NCI-H2171 (cell line): Measurements from ENCODE around the gene DUOX2.
A peak's percentile ranks its signal among the peaks of the same experiment; 100 is the strongest.
"Not testable (repeated sequence)": the region's sequence is repeated elsewhere in the genome, so short reads cannot be mapped to it uniquely, and the experiment has no call there.

Experiments used
- DNase-seq: peaks from one replicate; lab custom pipeline; 2025; lab: John Stamatoyannopoulos, UW

The DUOX2 gene

GRCh38 chr15:45138814-45139765 is 25.1 kb upstream of the DUOX2 start:
- DNase-seq = no peak

GRCh38 chr15:45137703-45138102 is 23.7 kb upstream of the DUOX2 start:
- DNase-seq = no peak

GRCh38 chr15:45136378-45136764 is 22.4 kb upstream of the DUOX2 start:
- no peak for DNase-seq

DNA sequence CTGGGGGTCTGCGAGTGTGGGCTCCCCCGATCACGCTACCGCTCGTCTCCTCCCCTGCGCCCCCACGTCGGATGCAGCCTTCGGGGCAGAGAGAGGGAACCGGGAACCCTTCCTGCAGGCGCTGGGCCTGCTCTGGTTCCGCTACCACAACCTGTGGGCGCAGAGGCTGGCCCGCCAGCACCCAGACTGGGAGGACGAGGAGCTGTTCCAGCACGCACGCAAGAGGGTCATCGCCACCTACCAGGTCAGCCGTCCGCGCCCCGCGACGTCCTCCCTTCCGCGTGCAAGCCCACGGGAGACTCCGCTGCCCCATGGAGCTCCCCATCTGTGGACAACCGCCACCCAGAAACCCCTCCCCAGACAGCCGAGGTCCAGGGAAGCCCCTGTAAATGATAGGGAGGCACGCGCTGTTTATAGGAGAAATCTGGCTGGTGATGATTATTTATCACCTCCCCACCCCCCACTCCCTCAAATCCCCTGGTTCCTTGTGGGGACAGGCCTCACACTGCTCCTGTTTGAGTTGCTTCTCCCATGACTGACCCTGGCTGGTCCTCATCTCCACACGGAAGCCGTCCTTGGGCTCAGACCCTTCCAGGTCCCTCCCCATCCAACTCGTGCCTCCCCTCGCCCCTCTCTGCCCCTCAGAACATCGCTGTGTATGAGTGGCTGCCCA is 21.9 kb upstream of the DUOX2 start:
- DNase-seq = not testable (repeated sequence)

DNA sequence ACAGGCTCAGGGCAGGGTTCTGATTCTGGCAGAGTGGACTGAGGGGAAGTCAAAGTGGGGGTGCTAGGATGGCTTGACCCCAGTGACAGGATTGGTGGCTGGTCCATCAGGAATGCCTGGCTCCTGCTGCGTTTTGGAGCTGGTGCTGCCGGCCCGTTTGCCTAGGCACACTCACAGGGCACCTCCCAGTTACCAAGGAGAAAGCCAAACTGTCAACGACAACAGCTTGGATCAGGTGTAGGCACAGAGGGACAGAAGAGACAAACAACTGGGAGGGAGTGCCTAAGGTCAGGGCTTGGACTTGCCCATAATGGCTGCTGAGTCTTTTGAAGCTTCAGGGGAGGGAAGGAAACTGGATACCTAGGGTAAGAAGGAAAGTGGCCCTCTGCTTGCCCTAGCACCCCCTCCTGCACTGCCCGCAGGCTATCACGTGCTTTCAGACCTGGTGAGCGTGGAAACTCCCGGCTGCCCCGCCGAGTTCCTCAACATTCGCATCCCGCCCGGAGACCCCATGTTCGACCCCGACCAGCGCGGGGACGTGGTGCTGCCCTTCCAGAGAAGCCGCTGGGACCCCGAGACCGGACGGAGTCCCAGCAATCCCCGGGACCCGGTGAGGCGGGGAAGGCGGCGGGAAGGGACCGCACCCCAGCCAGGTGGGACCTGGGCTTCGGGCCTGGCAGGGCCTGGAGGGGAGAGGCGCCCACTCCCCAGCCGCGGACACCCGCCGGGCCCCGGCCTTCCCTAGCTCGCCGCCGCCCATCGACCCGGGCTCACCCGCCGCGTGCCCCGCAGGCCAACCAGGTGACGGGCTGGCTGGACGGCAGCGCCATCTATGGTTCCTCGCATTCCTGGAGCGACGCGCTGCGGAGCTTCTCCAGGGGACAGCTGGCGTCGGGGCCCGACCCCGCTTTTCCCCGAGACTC is 21.0 kb upstream of the DUOX2 start:
- DNase-seq = no peak

DNA sequence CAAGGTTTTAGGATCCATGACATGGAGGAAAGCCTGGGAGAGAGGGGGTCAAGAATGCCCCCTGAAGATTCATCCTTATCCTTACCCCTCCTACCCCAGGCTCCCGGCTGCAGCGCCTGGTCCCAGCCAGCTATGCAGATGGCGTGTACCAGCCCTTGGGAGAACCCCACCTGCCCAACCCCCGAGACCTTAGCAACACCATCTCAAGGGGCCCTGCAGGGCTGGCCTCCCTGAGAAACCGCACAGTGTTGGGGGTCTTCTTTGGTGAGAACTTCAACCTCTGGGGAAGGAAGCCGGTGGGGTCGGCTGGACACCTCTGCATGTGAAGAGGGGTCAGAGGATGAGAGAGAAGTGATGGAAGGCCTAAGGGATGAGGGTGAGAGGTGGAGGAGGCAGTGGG is 20.1 kb upstream of the DUOX2 start:
- no peak for DNase-seq

GRCh38 chr15:45133561-45133920 is 19.6 kb upstream of the DUOX2 start:
- DNase-seq = peak; percentile 55

DNA sequence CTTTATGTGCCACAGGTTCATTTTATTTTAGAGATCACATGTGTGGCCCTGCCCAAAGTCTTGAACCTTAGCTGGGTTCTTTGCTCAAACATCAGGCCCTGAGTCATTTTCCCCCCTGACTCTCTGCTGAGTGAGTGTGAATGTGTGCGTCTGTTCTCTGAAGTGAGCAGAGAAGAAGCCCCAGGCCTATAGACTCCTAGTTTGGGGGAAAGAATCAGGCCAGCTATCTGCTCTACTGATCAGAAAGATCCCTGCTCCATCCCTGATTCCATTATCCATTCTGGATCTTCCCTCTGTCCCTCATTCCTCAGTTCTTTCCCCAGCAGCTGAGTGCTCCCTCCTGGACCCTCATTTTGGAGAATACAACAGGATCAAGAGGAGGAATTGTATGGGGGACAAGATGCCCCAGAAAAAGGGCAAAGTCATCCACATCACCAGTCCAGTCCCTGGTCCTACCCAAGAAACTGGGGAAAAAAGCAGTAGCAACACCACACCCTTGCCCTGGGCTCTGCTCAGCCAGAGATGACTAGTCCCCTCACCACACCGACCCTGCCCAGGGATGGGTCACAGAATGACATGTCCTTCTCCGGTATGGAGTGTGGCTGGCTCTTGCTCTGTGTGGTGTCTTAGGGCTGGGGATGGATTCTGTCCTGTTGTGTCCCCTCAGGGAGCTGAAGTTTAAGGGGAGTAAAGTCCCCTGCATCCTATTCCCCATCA is 19.0 kb upstream of the DUOX2 start:
- no peak for DNase-seq

DNA sequence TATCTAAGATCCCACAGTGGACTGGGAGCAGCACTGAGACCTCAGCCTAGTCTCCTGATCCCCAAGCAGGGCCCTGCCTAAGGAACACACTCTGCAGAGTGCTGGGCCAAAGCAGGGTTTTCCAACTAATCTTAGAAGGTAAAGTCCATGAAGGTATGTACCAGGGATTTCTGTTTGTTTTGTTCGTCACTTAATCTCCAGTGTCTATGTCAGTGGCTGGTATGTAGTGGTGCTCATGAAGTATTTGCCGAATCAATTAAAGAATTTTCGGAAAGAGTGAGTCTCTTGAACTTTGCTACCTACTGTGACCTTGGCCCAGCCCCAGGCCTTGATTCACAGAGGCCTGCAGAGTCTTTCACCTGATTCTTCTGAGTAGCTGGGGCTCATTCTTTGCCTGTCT is 17.5 kb upstream of the DUOX2 start:
- no peak for DNase-seq

GRCh38 chr15:45130291-45131000 is 16.5 kb upstream of the DUOX2 start:
- DNase-seq = no peak

- DNase-seq = no peak
Measured at GRCh38 chr15:45129651-45130129, 15.7 kb upstream of the DUOX2 start, which contains the start of the genes DUOX1 and DUOXA1. Gene DUOX1, plus strand, starts transcription at chr15:45129994. Its CDS starts 1,973 bp downstream, at chr15:45131967. Gene DUOXA1, minus strand, starts transcription at chr15:45129879. Its CDS starts 6,865 bp downstream, at chr15:45123014.

DNA sequence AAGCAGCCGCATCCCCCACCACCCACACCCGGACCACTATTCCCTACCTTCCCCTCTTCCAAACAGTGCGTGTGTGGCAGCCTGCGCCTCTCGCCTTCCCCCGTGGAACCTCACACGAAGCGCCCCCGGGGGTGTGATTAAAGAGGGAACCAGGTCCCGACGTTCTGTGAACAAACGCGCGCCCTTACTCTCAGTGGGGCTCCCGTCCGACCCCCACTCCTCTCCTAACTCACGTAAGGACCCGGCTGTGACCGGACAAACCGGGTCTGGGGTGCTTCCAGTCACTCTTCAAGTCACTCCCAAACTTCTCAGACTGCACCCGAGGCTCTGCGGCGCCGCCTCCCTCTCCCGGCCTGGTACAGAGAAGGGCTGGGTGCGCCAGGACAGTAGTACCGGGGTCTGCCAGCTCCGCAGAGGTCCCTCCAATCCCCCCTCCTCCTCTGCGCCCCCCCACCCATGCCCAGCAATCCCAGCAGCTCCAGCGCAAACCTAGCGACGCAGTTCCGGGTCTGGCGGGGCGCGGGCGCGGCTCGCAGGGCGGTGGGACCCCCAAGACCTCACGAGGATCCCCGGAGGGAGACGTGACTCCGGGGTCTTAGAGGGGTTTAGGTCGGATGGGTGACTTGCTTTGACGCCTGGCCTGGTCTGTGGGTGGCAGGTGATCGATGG is 15.1 kb upstream of the DUOX2 start:
- no peak for DNase-seq

DNA sequence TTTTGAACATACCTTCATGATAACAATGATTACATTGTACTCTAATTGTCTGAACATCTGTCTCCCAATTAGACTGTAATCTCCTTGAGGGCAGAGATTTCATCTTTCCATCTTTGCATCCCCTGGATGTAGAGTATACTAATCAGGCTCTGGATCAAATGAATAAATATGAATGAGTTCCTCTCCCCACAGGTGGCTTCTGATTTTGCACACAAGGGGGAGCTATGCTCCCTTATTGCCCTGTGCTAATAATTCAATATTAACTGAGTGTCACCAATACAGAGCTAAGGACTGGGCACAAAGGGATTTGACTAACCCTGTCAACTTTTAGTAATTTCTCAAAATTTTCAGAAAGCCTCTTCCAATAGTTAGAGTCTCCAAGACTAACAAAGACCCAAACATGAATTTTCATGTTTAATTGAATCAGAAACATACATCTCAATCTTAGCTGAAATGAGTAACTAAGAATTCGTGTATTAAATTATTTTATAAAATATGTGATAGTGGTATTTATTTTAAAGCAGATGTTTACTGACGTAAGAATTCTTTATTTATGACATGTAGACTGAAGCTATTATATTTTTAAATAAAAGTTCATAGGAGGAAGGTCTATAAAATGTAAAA is 12.7 kb upstream of the DUOX2 start:
- peak; percentile 22 for DNase-seq

DNA sequence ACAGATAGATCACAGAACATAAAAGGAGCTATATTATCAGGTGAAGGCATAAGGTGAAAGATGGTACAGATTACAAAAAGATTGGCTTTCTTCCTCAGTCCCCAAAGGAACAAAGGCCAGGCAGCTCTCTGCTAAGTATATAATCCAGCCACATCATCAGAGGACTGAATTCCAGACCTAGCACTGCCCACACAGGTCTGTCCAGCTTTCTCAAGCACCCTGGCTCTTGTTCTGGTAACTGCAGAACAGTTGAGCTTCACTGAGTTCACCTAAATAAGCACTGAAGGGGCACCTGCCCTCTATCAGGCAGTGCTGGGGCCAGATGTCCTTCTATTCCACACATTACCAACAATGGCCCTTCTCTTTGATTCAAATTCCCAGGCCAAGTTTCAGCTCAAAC is 9.4 kb upstream of the DUOX2 start:
- no peak for DNase-seq

DNA sequence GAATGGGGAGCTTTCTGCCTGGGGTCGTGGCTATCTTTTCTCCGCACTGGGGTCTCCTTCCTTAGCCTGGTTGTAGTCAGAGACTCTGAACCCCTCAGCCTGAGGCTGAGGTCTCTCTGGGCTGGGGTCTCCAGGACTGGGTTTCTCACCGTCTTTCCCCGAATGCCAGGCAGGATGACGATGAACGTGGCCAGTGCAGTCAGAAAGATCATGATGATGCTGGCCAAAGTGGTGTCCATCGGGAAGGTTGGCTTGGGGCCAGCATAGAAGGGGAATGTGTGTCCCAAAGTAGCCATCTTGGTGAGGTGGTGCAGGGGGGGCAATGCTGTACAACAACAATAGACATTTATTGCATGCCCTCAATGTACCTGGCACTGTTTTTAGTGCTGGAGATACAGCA is 8.7 kb upstream of the DUOX2 start:
- DNase-seq = no peak

- no peak for DNase-seq
Measured at GRCh38 chr15:45121706-45122417, 7.9 kb upstream of the DUOX2 start.

- no peak for DNase-seq
Measured at GRCh38 chr15:45121020-45121419, 7.0 kb upstream of the DUOX2 start.

GRCh38 chr15:45120081-45120972 is 6.4 kb upstream of the DUOX2 start:
- no peak for DNase-seq
